Cardiac atrium fibroblast (primary cell): ENCODE data around the gene RBBP9. TPM values are rescaled to one million over a fixed set of nuclear protein-coding genes. Genes with fewer than 3 reads are reported as not detected.

Experiments
- total RNA-seq: library from RNA; depleted of rRNA; stranded (reverse); fragments of >200 nt; gene quantifications from 2 replicates; pipeline ENCODE4 v1.2.3, GENCODE V29; 2015

The RBBP9 gene
- total RNA-seq = 6.9 and 11.8 TPM in 2 replicates

GRCh38 chr20:18496740-18497592 is at the start of gene RBBP9:
RBBP9 (minus strand) TSS chr20:18497225; CDS start chr20:18497167, 58 bp downstream.

GRCh38 chr20:18507218-18508191 is 10.5 kb upstream of the RBBP9 start, which contains the start of gene SEC23B:
SEC23B (plus strand) TSS chr20:18507940; CDS start chr20:18510836, 2,896 bp downstream.

GRCh38 chr20:18466894-18467730 is 29.9 kb downstream of the RBBP9 start, which contains the start of the genes DZANK1 and POLR3F:
DZANK1 (minus strand) TSS chr20:18467030; CDS start chr20:18465358, 1,672 bp downstream.
POLR3F (plus strand) TSS chr20:18467390; CDS start chr20:18467507, 117 bp downstream.

Other genes starting within 250 kb of the RBBP9 start
- gene ZNF133, start 208.7 kb downstream of the RBBP9 start, total RNA-seq = 20.3 and 28.2 TPM in 2 replicates
- 0.16 and 0.36 TPM in 2 replicates for gene DZANK1, start 30.2 kb downstream of the RBBP9 start, total RNA-seq
- gene POLR3F, start 29.8 kb downstream of the RBBP9 start, total RNA-seq = 4.7 and 10.3 TPM in 2 replicates
- gene SEC23B, start 10.7 kb upstream of the RBBP9 start, total RNA-seq = 30.1 and 43.9 TPM in 2 replicates
- gene SMIM26, start 70.2 kb upstream of the RBBP9 start, total RNA-seq = 49.5 and 71.1 TPM in 2 replicates
- gene DTD1, start 90.8 kb upstream of the RBBP9 start, total RNA-seq = 57.5 and 58.3 TPM in 2 replicates